Umbilical cord (tissue), 2 donors: Measurements from ENCODE around the gene ENKUR. TPM values are rescaled to one million over a fixed set of nuclear protein-coding genes. Genes with fewer than 3 reads are reported as not detected.

Source experiments
- DNase-seq: peaks from one replicate; pipeline ENCODE4 v3.0.0-alpha.2; 2015; ENCODE audit warnings: low spot score
- total RNA-seq: library from RNA; depleted of rRNA; stranded (reverse); fragments of >200 nt; gene quantifications from one replicate; pipeline ENCODE4 v1.2.3, GENCODE V29; 2014; ENCODE audit warnings: low replicate concordance; ENCODE audit not compliant: insufficient read depth

The ENKUR gene
- 2.9 TPM for total RNA-seq

DNA sequence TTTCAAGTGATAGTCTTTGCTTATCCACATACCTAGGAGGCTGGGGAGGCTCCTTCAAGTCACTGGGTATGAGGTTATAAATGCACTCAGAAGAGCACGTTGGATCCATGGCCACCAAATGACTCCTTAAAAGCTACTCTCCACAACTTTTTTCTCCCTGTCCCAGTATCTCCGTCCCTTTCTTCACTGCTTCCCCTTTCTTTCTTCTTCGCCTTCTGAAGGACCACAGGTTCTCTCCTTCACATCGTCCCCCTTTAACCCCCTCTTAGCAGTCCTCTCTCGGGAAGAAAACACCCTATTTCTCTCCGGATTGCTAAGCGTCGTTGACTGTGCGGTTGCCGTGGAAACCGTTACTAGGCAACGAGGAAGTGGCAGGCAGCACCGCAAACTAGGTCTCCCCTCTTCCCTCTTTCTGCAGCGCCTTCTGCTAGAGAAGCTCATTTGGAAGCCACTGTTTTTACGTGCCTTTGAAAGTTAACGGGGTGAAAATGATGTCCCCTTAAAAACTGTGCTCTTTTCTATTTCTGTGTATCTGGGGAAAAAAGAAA is at the start of gene ENKUR:
Gene ENKUR (minus strand): TSS at position 331 of the 548 bp plus-strand sequence. CDS start 222 bp downstream, at position 109.
- DNase-seq: peak; percentile 95

- no peak for DNase-seq
These were observed 48.4 kb upstream of the ENKUR start for GRCh38 chr10:25064401-25064800.

GRCh38 chr10:25063644-25064043 is 47.7 kb upstream of the ENKUR start:
- no peak for DNase-seq

- DNase-seq: no peak
These were observed 47.2 kb upstream of the ENKUR start for GRCh38 chr10:25063157-25063556.

DNA sequence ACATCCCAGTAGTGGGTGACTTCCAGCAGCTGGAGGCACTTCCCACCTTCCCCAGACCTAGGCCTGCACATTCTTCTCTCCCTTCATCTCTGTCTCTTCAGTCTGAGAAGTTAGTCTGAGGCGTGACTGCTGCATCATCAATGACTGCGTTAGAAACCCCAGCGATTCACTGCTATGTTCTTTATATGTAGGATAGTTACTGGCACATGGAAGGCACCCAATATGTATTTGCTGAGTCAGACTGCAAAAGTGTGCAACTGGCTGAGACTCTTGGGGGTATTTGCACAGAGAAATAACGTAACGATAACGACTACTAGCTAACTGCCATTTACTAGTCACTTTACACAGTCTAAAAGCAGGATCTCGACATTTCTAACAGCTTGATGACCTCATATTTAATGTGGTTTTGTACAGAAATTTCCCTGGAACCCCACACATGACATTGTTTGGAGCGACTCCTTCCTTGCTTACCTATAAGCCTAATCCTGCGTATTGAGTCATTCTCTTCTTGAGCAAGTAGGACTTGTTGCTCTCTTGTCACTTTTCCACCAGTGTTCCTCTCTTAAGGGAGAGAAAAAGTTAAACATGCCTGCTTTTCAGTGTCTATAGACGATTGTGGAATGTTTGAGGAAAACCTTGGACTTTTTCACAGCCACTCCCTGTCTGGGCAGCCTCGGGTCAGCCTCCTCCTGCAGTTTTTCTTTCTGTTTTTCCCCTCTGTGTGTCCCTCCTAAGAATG is 45.9 kb upstream of the ENKUR start:
- peak; percentile 44 for DNase-seq

DNA sequence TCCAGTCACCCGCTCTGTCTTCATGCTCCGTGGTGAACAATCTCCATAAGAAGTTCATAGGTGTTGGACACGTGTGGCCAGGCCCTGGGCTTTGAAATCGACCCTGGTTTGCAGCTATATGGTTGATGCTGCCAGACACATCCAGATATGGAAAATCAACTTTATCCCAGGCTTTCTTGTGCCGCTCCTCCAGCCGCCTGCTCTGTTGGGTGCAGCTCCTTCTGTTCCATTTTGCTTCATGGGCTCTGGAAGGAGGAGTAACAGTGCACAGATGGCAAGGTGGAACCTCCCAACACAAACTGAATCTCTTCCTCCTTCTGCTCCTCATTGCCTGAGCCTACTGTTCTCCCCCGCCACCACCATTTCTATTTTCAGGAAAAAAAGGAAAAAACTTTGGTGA is 45.2 kb upstream of the ENKUR start:
- DNase-seq: no peak

- DNase-seq: peak; percentile 47
These were observed 44.0 kb upstream of the ENKUR start for GRCh38 chr10:25059990-25060389.

GRCh38 chr10:25057886-25058285 is 41.9 kb upstream of the ENKUR start:
- no peak for DNase-seq

DNA sequence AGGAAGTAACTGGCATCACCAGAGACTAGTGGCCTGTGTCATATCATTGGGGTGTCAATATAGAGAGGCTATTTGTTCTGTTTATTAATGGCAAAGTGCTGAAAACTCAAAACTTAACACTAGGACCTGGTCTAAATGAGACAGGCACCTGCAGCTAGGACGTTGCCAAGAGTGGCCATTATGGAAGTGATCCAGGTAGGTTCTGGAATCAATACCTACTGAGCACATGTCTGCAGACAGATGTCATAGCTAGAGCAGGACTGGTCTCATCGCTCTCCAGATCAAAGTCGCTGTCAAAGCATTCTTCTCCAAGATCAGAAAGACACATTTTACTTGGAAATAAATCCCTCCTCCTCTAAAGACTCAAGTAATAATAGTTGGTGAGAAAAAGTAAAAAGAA is 40.8 kb upstream of the ENKUR start:
- no peak for DNase-seq

GRCh38 chr10:25052012-25052411 is 36.1 kb upstream of the ENKUR start:
- no peak for DNase-seq

DNA sequence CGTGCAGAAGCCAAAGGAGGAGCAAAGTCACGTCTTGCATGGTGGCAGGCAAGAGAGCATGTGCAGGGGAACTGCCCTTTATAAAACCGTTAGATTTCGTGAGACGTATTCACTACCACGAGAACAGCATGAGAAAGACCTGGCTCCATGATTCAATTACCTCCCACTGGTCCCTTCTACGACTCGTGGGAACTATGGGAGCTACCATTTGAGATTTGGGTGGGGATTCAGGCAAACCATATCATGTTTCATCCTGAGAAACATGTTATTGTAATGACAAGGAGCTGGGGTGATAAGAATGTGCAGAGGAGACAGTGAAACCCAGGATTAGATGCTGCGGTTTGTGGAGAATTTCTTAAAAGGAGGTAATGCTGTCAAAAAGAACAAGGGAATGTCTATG is 34.4 kb upstream of the ENKUR start:
- DNase-seq: no peak

GRCh38 chr10:25049966-25050365 is 34.0 kb upstream of the ENKUR start:
- DNase-seq: no peak

DNA sequence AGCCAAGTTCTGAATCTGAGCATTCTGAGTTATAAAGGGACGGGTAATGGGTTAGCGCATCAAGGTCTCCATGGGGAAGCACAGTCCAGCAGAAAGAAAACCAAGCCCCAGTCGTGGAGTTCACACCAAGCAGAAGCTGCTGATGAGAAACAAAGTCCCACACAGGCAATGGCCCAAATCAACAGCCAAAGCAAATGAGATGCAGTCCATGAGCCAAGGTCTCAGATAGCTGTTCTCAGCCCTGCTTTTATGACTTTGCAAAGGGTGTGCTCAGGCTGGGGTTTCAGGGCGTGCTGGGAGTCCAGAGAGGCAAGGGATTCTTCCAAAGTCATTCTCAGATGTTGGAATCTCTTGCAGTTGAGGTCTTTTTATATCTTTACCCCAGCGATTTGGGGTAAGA is 32.5 kb upstream of the ENKUR start:
- DNase-seq: no peak

DNA sequence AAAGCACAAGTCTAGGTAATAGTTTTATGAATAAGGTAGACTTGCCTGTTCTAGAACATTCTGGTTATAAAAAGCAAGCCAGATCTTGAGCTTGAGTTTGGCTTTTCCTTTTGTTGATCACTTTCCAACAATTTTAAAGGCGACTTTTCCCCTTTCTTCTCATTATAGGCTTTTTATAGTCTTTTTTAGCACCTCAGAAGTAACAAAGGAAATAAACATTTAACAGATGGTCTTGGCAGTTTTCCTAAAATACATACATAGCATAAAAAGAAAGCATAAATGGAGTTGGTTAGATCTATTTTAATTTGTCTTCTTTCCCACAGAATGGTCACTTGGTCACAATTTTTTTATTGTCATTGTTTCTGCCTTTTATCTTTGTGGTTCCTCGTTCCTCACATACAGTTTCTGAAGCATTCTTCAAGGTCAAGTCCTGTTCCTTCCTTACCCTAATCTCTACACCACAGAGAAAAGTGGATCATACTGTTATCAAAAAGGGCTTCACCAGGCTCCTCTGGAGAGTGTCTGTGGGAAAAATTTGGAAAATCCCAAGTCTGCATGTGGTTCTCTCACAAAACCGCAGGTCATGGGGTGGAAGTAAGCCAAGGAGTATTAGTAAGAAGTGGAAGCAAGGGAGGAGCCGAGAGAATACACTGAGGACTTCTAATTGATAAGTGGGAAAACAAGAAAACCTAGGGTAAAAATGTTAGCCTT is 31.8 kb upstream of the ENKUR start:
- DNase-seq: peak; percentile 15

GRCh38 chr10:25047088-25047487 is 31.1 kb upstream of the ENKUR start:
- no peak for DNase-seq

- no peak for DNase-seq
These were observed 30.7 kb upstream of the ENKUR start for GRCh38 chr10:25046641-25047040.

DNA sequence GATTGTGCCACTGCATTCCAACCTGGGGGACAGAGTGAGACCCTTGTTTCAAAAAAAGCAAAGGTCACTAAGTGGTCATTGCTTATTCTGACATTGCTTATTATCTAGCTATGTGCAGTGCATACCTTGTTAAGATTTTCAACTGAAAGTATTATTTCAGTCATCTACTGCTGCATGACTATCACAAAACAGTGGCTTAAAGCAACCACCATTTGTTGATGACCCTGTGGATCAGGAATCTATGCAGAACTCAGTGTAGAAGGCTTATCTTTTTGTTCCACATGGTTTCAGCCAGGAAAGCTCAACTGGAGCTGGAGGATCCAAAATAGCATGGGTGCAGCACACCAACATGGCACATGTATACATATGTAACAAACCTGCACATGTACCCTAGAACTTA is 23.6 kb upstream of the ENKUR start:
- DNase-seq: no peak

DNA sequence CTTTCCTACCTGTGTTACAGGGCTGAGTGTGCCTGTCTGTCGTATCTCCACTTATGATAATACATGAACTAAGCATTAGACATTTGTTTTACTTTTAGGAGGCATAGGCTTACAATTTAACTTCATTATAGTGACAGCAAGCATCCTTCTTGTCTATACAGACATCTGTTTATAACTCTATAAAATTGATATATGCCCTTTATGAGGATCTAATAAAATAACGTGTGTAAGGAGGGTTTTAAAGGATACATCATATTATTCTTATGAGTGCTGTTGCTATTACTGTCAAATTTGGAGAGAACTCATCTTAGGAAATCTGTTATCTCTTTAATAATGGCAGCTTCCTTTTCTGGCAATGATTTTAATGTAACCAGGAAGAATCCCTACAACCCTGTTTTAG is 22.4 kb upstream of the ENKUR start:
- no peak for DNase-seq

GRCh38 chr10:25036381-25036780 is 20.4 kb upstream of the ENKUR start:
- DNase-seq: no peak

DNA sequence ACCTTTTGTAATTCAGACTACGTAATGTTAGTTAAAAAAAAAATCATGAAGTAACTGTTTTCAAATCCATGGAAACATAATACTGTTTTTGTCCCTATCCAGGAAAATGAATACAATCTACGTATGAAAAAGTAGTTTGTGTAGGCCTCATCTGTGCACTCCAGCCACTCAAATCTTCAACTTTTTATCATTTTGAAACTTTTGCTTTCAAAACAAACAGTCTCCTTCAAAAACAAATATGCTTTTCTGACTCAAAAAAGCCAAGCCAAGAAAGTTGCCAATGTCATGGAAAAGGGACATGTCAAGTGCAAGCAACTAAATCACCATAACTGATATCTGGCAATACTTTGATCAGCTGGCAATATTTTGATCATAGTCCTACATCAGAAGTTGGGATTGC is 13.6 kb upstream of the ENKUR start:
- no peak for DNase-seq

GRCh38 chr10:25028711-25029110 is 12.8 kb upstream of the ENKUR start:
- DNase-seq: no peak

DNA sequence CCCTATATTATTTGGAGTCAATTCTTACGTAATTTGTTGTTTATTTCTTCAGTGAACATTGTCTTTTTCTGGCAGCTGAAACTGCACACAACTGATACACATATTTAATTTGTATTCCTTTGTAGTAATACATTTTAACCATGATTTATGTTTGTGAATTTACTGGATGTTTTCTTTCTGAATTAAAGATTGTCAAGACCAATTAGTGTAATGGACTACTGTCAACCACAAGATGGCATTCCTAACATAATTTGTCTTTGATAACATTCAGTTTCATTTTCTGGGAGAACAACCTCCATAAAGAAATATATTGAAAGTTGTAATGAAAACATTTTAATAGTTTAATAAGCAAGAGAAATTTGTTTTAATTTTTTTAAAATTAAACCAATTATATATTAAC is 10.5 kb upstream of the ENKUR start:
- DNase-seq: no peak

DNA sequence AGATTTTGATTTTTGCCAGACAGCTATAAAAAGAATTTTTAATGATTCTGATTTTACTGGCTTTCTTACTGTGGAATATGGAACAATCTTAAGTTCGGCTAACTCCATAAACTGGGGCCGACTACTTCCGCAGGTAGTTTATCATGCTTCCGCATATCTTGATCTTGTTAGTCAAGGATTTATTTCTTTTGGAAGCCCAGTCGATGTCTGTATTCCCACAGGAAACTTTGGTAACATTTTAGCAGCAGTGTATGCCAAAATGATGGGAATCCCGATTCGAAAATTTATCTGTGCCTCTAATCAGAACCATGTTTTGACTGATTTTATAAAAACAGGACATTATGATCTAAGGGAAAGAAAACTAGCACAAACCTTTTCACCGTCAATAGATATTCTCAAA is 8.6 kb upstream of the ENKUR start:
- DNase-seq: no peak
